GM19239 (cell line): ENCODE results near the gene XPR1.
"Not testable (repeated sequence)": the region's sequence is repeated elsewhere in the genome, so short reads cannot be mapped to it uniquely, and the experiment has no call there.

Source experiments
- DNase-seq: peaks from one replicate; pipeline ENCODE4 v3.0.0; 2011; ENCODE audit warnings: low spot score; ENCODE audit not compliant: insufficient read length
- FAIRE-seq: peaks from 2 replicates; lab custom pipeline; 2011; peaks lifted over from hg19 to GRCh38; lab: Jason Lieb, UNC

Gene XPR1

GRCh38 chr1:180773210-180773865 lies 141.5 kb downstream of the XPR1 start:
- no peak for FAIRE-seq
- no peak for DNase-seq

- DNase-seq (no peak), FAIRE-seq (no peak)
These were observed 144.0 kb downstream of the XPR1 start for GRCh38 chr1:180775801-180776200.

DNA sequence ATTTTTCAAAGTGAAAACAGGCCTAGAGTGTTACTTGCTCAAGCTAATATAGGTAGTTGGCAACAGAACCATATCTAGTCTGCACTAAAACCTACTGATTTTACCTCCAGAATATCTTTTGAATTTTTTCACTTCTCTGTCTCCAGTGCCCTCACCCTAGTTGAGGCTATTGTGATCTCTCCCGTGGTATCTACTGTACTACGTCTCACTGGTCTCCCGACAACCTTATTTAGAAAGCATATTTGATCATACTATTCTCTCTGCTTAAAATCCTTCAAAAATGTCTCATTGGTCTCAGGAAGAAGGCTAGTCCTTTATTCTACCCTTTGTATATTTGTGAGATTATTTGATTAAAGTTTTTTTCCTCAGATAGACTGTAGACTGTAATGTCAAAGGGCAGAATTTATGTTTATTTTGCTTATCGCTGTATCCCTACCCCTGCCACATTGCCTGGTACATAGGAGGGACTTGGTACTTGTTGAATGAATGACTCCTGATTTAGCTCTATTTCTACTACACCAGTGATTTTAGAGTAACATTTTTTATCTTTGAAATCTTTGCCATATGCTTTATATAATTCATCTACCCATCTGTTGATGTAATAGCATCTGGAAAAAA lies 145.4 kb downstream of the XPR1 start:
- FAIRE-seq (no peak), DNase-seq (no peak)

- DNase-seq (no peak), FAIRE-seq (peak; percentile 58)
These were observed 147.1 kb downstream of the XPR1 start for GRCh38 chr1:180778782-180779398.

GRCh38 chr1:180779584-180779983 lies 147.8 kb downstream of the XPR1 start:
- DNase-seq (no peak), FAIRE-seq (no peak)

- FAIRE-seq (no peak), DNase-seq (no peak)
These were observed 149.9 kb downstream of the XPR1 start for GRCh38 chr1:180781718-180782117.

DNA sequence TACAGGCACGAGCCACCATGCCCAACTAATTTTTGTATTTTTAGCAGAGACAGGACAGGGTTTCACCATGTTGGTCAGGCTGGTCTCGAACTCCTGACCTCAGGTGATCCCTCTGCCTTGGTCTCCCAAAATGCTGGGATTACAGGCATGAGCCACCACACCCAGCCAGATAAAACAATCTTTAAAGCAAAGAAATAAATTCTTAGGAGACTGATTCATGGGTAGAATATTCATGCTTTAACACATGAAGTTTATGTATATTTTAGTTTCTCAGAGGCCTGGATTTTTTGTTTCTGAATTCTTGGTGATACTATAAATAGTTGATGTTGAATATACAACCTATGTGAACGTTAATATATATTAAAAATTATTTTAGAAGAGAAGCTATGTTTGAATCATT lies 153.5 kb downstream of the XPR1 start:
- DNase-seq, result no peak
- FAIRE-seq, result no peak

DNA sequence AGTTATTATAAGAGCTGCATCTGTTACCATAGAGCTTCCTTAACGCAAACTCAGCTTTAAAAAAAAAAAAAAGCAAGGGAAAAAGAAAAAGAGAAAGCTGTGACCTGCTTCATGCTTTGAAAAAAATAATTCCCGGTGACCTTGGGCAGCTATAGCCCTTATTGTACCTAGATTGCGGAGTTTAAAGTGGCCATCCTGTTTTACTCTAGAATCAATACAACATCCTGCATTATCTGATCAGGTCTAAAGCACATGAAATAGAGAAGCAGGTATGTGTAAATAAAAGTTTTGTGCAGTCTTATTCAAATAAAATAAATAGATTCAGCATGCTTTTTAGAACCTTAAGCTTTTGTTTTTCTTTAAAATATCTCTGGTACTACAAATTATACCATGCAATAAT lies 154.1 kb downstream of the XPR1 start:
- FAIRE-seq, result no peak
- no peak for DNase-seq

GRCh38 chr1:180786624-180787023 lies 154.8 kb downstream of the XPR1 start:
- FAIRE-seq (no peak), DNase-seq (no peak)

GRCh38 chr1:180787628-180788307 lies 155.9 kb downstream of the XPR1 start:
- no peak for DNase-seq
- no peak for FAIRE-seq

DNA sequence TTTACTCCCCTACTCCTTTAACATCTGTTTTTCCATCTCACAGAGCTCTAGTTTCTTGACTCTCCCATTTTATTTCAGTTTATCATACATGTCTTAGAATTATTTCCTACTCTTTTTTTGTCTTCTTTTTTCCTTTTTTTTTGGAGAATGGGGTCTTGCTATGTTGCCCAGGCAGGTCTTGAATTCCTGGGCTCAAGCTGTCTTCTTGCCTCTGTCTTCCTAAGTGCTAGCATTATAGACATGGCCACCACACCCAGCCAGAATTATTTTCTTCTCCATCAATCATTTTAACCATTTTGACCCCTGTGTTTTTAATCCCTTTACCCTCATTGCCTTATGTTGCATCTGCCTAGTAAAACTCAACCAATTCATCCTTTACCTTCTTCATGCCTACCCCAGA lies 157.6 kb downstream of the XPR1 start:
- DNase-seq (no peak), FAIRE-seq (no peak)

DNA sequence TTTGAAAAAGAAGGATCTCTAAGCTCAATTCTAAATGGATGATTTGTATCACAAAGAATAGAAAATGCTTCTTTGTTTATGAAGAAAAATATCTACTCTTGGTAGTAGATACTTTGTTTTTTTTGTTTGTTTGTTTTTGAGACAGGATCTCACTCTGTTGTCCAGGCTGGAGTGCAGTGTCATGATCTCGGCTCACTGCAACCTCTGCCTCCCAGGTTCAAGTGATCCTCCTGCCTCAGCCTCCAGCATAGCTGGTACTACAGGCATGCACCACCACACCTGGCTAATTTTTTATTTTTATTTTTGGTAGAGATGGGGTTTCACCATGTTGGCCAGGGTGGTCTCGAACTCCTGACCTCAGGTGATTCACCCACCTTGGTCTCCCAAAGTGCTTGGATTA lies 159.3 kb downstream of the XPR1 start:
- DNase-seq, FAIRE-seq: not testable (repeated sequence)

DNA sequence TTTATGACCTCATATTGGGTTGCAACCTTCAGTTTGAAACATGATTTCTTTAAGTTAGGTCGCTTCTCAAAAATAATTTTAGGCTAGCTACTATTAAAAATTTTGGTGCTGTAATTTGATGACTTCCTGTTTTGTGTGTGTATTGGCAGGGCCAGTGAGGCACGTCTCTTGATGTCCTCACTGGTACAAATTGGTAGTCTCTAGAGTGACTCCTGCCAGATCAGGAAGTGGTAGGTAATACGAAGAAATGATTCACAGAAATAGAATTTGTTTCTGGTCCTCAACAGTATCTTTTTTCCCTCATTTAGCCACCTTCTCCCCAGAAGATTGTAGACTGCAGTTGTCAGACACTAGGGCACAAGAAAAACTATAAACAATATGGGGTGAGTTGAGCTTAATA lies 160.0 kb downstream of the XPR1 start:
- FAIRE-seq (no peak), DNase-seq (no peak)

DNA sequence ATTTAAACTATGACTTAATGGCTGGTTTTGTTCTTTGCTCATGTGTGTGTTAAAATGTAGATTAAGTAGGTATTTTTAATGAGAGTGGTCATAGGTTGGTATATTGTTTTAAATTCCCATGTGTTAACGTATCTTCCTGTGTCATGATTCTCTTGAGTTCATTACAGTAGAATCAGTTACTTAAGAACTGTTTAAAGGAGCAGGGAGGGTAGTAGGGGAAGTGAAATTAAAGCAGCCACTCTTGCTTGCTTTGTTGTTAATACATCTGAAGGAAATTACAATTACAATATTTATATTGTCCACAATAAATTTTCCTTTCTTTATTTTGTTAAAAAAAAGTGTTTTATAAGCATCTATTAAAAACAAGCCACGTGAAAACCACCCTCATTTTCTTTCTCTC lies 161.6 kb downstream of the XPR1 start:
- FAIRE-seq, result no peak
- no peak for DNase-seq

DNA sequence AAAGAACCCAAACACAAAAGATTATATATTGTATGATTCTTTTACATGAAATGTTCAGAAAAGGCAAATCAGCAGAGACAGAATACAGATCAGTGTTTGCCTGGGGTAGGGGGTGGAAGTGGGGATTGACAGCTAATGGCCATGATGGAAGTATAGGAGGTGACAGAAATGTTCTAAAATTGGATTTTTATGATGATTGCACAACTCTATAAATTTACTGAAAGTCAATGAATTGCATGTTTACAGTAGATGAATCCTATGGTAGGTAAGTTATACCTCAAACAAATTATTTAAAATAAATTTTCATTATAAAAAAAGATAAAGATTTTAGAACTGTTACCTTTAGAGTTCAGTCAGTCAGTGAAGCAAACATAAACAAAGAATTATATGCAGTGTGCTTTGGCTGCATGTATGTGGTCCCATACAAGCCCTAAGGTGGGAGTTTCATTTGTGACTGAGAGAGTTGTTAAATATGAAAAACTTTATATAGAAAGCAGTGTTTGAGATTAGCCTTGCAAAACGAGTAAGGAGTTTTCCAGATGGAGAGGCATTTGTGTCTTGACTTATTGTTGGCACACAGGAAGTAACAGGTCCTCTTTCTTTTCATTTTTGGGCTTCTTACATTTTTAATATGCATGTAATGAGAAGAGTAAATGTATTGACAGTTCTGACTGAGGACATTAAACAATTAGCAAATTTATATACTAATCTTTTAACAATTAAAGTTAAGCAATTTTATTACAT lies 165.2 kb downstream of the XPR1 start:
- DNase-seq, result no peak
- FAIRE-seq, result no peak

DNA sequence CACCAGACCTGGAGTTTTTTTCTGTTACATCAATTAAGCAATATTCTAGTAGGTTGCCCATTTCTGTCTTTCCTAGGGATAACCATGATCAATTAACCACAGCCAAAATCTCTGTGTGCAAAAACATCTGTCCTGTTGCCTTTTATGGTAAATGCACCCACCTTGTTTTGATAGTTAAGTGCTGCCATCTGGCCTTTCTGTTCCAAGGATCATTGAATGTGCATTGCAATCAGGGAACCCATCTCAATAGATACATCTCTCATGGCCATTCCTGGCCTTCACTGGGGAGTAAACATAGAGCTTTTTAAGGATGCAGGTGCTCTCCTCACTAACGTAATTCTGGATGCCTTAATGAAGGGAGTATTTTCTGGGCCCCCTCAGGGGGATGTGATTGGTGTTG lies 169.1 kb downstream of the XPR1 start:
- DNase-seq (no peak), FAIRE-seq (no peak)

DNA sequence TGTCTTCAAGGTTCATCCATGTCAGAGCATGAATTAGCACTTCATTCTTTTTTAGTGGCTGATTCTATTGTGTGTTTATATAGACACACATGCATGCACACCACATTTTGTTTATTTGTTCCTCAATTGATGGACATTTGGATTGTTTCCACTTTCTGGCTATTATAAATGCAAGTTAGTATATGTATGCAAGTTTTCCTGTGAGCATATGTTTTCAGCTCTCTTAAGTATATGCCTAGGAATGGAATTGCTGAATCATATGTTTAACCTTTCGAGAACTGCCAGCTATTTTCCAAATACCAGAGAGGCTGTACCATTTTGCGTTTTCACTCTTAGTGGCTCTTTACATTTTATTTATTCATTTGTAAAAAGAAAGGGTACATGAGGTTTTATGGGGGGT lies 171.0 kb downstream of the XPR1 start:
- FAIRE-seq, result peak; percentile 42
- no peak for DNase-seq

DNA sequence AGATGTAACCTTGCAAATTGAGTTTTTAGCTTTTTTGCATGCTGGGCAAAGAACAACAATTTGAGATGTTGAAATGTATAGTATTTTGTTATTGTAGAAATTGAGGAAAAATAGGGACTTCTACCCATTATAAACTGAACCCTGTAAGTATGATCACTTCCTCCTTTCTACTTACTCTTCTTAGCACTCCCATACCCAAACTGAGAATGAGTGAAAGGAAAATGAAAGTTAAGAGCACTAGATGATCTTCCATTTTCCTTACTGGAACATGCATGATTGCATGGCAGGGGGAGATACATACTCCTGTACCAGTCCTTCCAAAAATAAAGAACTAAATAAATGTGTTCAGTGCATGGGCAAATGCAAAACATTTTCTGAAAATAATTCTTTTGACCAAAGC lies 173.5 kb downstream of the XPR1 start:
- DNase-seq (no peak), FAIRE-seq (peak; percentile 88)

GRCh38 chr1:180811298-180811697 lies 179.5 kb downstream of the XPR1 start:
- DNase-seq, result no peak
- FAIRE-seq, result no peak

DNA sequence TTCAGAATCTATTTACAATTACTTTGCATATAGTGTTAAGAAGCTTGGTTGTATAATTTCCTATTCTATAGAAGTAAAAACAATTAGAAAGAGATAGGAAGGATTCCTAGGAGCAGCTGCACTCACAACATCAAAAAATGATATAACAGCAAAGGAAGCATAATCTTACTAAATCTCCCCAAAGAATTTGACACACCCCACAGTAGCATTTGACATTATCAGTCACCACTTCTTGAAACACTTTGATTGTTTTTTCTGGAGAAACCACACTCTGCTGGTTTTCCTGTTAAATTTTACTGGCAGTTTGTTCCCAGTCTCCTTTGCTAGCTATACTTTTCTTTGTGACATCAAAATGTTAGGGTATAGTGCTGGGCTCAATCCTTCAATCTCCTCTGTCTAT lies 180.1 kb downstream of the XPR1 start:
- FAIRE-seq, result no peak
- DNase-seq, result no peak

- DNase-seq (no peak), FAIRE-seq (no peak)
These were observed 182.4 kb downstream of the XPR1 start for GRCh38 chr1:180814258-180814657.
